NCI-H526 treated with DMSO at 0.1 percent for 48 hours (cell line): ENCODE results near the gene GKAP1.
A peak's percentile ranks its signal among the peaks of the same experiment; 100 is the strongest.
"Not testable (repeated sequence)": the region's sequence is repeated elsewhere in the genome, so short reads cannot be mapped to it uniquely, and the experiment has no call there.

Source experiments
- DNase-seq: peaks from one replicate; lab custom pipeline; 2025; lab: John Stamatoyannopoulos, UW

The GKAP1 gene

GRCh38 chr9:83728591-83729368 lies 88.8 kb downstream of the GKAP1 start:
- DNase-seq = not testable (repeated sequence)

- DNase-seq = no peak
Observed at GRCh38 chr9:83724436-83724835, 93.1 kb downstream of the GKAP1 start.

GRCh38 chr9:83722726-83723495 lies 94.7 kb downstream of the GKAP1 start:
- DNase-seq = no peak

- DNase-seq = no peak
Observed at GRCh38 chr9:83721509-83721908, 96.1 kb downstream of the GKAP1 start.

GRCh38 chr9:83715794-83716193 lies 101.8 kb downstream of the GKAP1 start:
- DNase-seq = no peak

- DNase-seq = no peak
Observed at GRCh38 chr9:83715221-83715620, 102.3 kb downstream of the GKAP1 start.

- peak; percentile 2 for DNase-seq
Observed at GRCh38 chr9:83714329-83714728, 103.2 kb downstream of the GKAP1 start.

- no peak for DNase-seq
Observed at GRCh38 chr9:83708515-83709158, 108.9 kb downstream of the GKAP1 start.

- peak; percentile 81 for DNase-seq
Observed at GRCh38 chr9:83707768-83708514, 109.6 kb downstream of the GKAP1 start, which contains the start of gene UBQLN1. Gene UBQLN1 (minus strand): TSS chr9:83707958. CDS start chr9:83707679, 279 bp downstream.

- DNase-seq = peak; percentile 44
Observed at GRCh38 chr9:83707518-83707767, 110.1 kb downstream of the GKAP1 start.

- DNase-seq = no peak
Observed at GRCh38 chr9:83706676-83707517, 110.7 kb downstream of the GKAP1 start.

GRCh38 chr9:83705219-83705651 lies 112.3 kb downstream of the GKAP1 start:
- DNase-seq = not testable (repeated sequence)

- DNase-seq = no peak
Observed at GRCh38 chr9:83701769-83702168, 115.8 kb downstream of the GKAP1 start.

- no peak for DNase-seq
Observed at GRCh38 chr9:83701286-83701685, 116.3 kb downstream of the GKAP1 start.

- DNase-seq = no peak
Observed at GRCh38 chr9:83699615-83700014, 118.0 kb downstream of the GKAP1 start.

GRCh38 chr9:83698976-83699585 lies 118.5 kb downstream of the GKAP1 start:
- no peak for DNase-seq

- DNase-seq = no peak
Observed at GRCh38 chr9:83691492-83691891, 126.1 kb downstream of the GKAP1 start.
